Measurements from ENCODE around the gene LTBP1.

DNA sequence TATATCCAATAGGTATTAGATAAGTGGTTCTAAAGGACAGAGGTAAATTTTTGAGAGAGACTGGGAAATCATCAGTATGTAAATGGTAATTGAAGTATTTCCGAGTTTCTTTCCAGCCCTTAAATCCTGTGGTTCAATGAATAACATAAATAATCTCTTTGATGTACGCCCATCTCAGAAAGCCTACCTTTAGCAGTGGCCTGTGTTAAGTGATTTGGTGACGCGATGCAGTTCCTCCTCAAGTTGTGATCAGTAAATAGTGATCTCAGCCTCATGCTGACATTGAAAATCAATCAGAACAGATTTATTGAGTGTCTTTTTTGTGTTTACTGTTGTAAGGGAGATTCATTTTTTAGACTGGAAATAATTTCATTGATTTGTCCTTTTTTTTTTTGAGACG lies 392.5 kb downstream of the LTBP1 start:
- TF ChIP-seq CTCF (IDR thresholded peaks at IDR 0.05; ENCODE audit: low read depth, low read length, poor library complexity, severe bottlenecking) (no peak), EZH2phosphoT487 (IDR thresholded peaks at IDR 0.05; ENCODE audit: borderline replicate concordance, low read length) (no peak)

All from DOHH2 (cell line).